HCT116 (cell line): Measurements from ENCODE around the gene NOS1. TPM values are rescaled to one million over a fixed set of nuclear protein-coding genes. Genes with fewer than 3 reads are reported as not detected.

Source experiments
- ATAC-seq: fragments of 200-7000 bp; cut with Tn5 transposase; 2 replicates; pipeline ENCODE4 v1.9.1; 2020; ENCODE audit warnings: mild to moderate bottlenecking, moderate library complexity
- BruUV-seq: library from RNA; stranded (reverse); fragments of 400-500 nt; replicated peaks from 2 replicates; lab custom pipeline; 2021; lab: Mats Ljungman, UMichigan
- CTCF ChIA-PET: fragments of 300-600 bp; sonication (Branson Sonifier 250); formaldehyde crosslinking; loops from one replicate; lab custom pipeline; 2021; ENCODE audit warnings: antibody characterized with exemption; lab: Charles Lee
- POLR2A ChIA-PET: fragments of 300-600, 350-600 bp; sonication (Branson Sonifier 250); formaldehyde crosslinking; loops from one replicate; lab custom pipeline; 2021; ENCODE audit warnings: antibody characterized with exemption; lab: Charles Lee
- RAD21 ChIA-PET, 2 experiments: fragments of 300-600 bp; sonication (Branson Sonifier 250); formaldehyde crosslinking; loops; one replicate each; lab custom pipeline; 2023; ENCODE audit warnings: low total read pairs in 2 of 2; ENCODE audit not compliant: uncharacterized antibody in 2 of 2, unreplicated experiment in 2 of 2, low non-redundant PET in 1 of 2; lab: Charles Lee
- DNase-seq: peaks from one replicate; pipeline ENCODE4 v3.0.0-alpha.2; 2010; ENCODE audit warnings: low read depth, low spot score
- H2AFZ ChIP-seq: fragments of 200-600 bp; shearing (Covaris generic), sonication (generic); 2 replicates; pipeline ENCODE4 v1.6.1; 2017; ENCODE audit warnings: low read depth, mixed run types, mixed read lengths, antibody characterized with exemption, low read length; ENCODE audit not compliant: poor library complexity, severe bottlenecking
- H3K27ac ChIP-seq: 2 replicates; pipeline ENCODE4 v1.5.1; 2012; ENCODE audit warnings: low read depth, low read length
- H3K27me3 ChIP-seq: fragments of 200-600 bp; sonication (generic); 2 replicates; pipeline ENCODE4 v1.6.1; 2016; ENCODE audit warnings: mixed run types, low read length, mixed read lengths; ENCODE audit not compliant: insufficient read depth
- H3K36me3 ChIP-seq, 2 experiments: fragments of 200-500 bp in 1 of 2; fragments of 200-600 bp in 1 of 2; sonication (Bioruptor generic) in 1 of 2; sonication (generic) in 1 of 2; 2 replicates each; pipeline versions ENCODE4 v1.5.1 to v1.6.1; 2014 to 2016; ENCODE audit warnings: low read length in 2 of 2, inconsistent platforms in 1 of 2, mixed read lengths in 1 of 2, mixed run types in 1 of 2; ENCODE audit not compliant: insufficient read depth in 2 of 2, control insufficient read depth in 1 of 2
- H3K4me1 ChIP-seq, 2 experiments: fragments of 200-600 bp in 1 of 2; sonication (generic) in 1 of 2; 2 replicates each; pipeline versions ENCODE4 v1.5.1 to v1.6.1; 2012 to 2017; ENCODE audit warnings: low read length in 2 of 2, inconsistent platforms in 1 of 2, mild to moderate bottlenecking in 1 of 2, mixed read lengths in 1 of 2, mixed run types in 1 of 2, moderate library complexity in 1 of 2; ENCODE audit not compliant: insufficient read depth in 2 of 2, control insufficient read depth in 1 of 2
- H3K4me2 ChIP-seq: fragments of 200-600 bp; sonication (generic); 2 replicates; pipeline ENCODE4 v1.6.1; 2017; ENCODE audit warnings: mixed run types, low read length, mixed read lengths
- H3K4me3 ChIP-seq, 2 experiments: fragments of 200-600 bp in 1 of 2; sonication (generic) in 1 of 2; replicated peaks in 1 of 2; 2 replicates each; pipeline ENCODE4 v1.5.1; 2011 to 2016; ENCODE audit warnings: low read length in 2 of 2, control low read depth in 1 of 2, low read depth in 1 of 2, mild to moderate bottlenecking in 1 of 2, mixed read lengths in 1 of 2, mixed run types in 1 of 2
- H3K79me2 ChIP-seq: fragments of 200-600 bp; sonication (generic); 2 replicates; pipeline ENCODE4 v1.6.1; 2017; ENCODE audit warnings: mild to moderate bottlenecking, mixed run types, low read length, moderate library complexity, mixed read lengths; ENCODE audit not compliant: insufficient read depth
- H3K9ac ChIP-seq: fragments of 200-600 bp; sonication (generic); 2 replicates; pipeline ENCODE4 v1.6.1; 2016; ENCODE audit warnings: low read length, mixed read lengths
- H3K9me2 ChIP-seq: fragments of 200-600 bp; sonication (generic), shearing (Covaris generic); 2 replicates; pipeline ENCODE4 v1.6.1; 2017; ENCODE audit warnings: mixed run types, mild to moderate bottlenecking, moderate library complexity; ENCODE audit not compliant: insufficient read depth
- H3K9me3 ChIP-seq, 2 experiments: fragments of 200-500 bp in 1 of 2; fragments of 200-600 bp in 1 of 2; sonication (Bioruptor generic) in 1 of 2; sonication (generic) in 1 of 2; 2 replicates each; pipeline ENCODE4 v1.6.1; 2014 to 2017; ENCODE audit warnings: low read length in 2 of 2, mixed read lengths in 2 of 2, inconsistent platforms in 1 of 2, low read depth in 1 of 2, mild to moderate bottlenecking in 1 of 2, mixed run types in 1 of 2, moderate library complexity in 1 of 2; ENCODE audit not compliant: control insufficient read depth in 1 of 2, insufficient read depth in 1 of 2
- H4K20me1 ChIP-seq: fragments of 200-600 bp; sonication (generic), shearing (Covaris generic); 2 replicates; pipeline ENCODE4 v1.6.1; 2017; ENCODE audit warnings: mixed run types, mild to moderate bottlenecking, moderate library complexity; ENCODE audit not compliant: insufficient read depth
- CEBPB ChIP-seq: IDR thresholded peaks from 2 replicates; pipeline ENCODE4 v1.6.1; 2012; ENCODE audit warnings: low read depth
- EZH2 ChIP-seq: fragments of 200-600 bp; sonication (generic); IDR thresholded peaks from 2 replicates; pipeline ENCODE4 v1.6.1; 2017; ENCODE audit warnings: antibody characterized with exemption, mixed run types
- EZH2phosphoT487 ChIP-seq: fragments of 200-600 bp; IDR thresholded peaks from 2 replicates; pipeline ENCODE4 v1.6.1; 2018; ENCODE audit warnings: antibody characterized with exemption, borderline replicate concordance
- JUND ChIP-seq: IDR thresholded peaks from 2 replicates; pipeline ENCODE4 v1.6.1; 2012
- MAX ChIP-seq: IDR thresholded peaks from 2 replicates; pipeline ENCODE4 v1.6.1; 2012
- RAD21 ChIP-seq: IDR thresholded peaks from 2 replicates; pipeline ENCODE4 v1.6.1; 2012; ENCODE audit warnings: low read depth, mild to moderate bottlenecking
- REST ChIP-seq: IDR thresholded peaks from 2 replicates; pipeline ENCODE4 v1.6.1; 2012; ENCODE audit warnings: low read depth
- ZNF274 ChIP-seq: fragments of 200-500 bp; sonication (Bioruptor generic); IDR thresholded peaks from 2 replicates; pipeline ENCODE4 v1.6.1; 2014; ENCODE audit warnings: mild to moderate bottlenecking, low read depth, low read length, inconsistent platforms
- intact Hi-C: fragments of 100-400 bp; cut with micrococcal nuclease; formaldehyde crosslinking; loops from 2 replicates; pipeline ENCODE4 v1.10.0; 2022
- total RNA-seq: library from RNA; stranded (reverse); gene quantifications from one replicate; pipeline ENCODE4 v1.2.1, GENCODE V29; 2021; ENCODE audit not compliant: unreplicated experiment
- TF ChIP-seq, protein P1 (sequence below): IDR thresholded peaks from 2 replicates; pipeline ENCODE4 v1.6.1; 2012

NOS1 gene
- total RNA-seq, 1 experiment from 2014 or later = 0.22 TPM

GRCh38 chr12:117300174-117300573 lies 61.3 kb downstream of the NOS1 start:
- no TSS peak for BruUV-seq

More at GRCh38 chr12:117300174-117300573, 61.3 kb downstream of the NOS1 start:
- CTCF ChIA-PET = no interaction called here
- H4K20me1 ChIP-seq = no peaks in the 10 kb centered on the region
- POLR2A ChIA-PET = no interaction called here
- no peaks in the 10 kb centered on the region for H3K79me2 ChIP-seq
- RAD21 ChIA-PET = no interaction called here
- DNase-seq = no peak
- H3K36me3 ChIP-seq = no peaks in the 10 kb centered on the region
- no peak for TF ChIP-seq ZNF274
- TF ChIP-seq JUND = no peak
- TF ChIP-seq REST = no peak
- TF ChIP-seq EZH2 = no peak
- no peak for TF ChIP-seq RAD21
- TF ChIP-seq EZH2phosphoT487 = no peak
- no peak for TF ChIP-seq MAX
- no peak for TF ChIP-seq CEBPB
- TF ChIP-seq, protein P1, sequence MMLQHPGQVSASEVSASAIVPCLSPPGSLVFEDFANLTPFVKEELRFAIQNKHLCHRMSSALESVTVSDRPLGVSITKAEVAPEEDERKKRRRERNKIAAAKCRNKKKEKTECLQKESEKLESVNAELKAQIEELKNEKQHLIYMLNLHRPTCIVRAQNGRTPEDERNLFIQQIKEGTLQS = no peak
- H3K4me3 ChIP-seq = no peak overlapping the region
- no peaks in the 10 kb centered on the region for H3K9me3 ChIP-seq
- intact Hi-C loops = no loop called here
- H3K4me1 ChIP-seq = no peaks in the 10 kb centered on the region
- no peak overlapping the region for H3K27ac ChIP-seq
- no peak overlapping the region for H2AFZ ChIP-seq
- no peak overlapping the region for H3K9ac ChIP-seq
- H3K4me2 ChIP-seq = no peak overlapping the region
- no peak for ATAC-seq
- H3K9me2 ChIP-seq = no peaks in the 10 kb centered on the region
- H3K27me3 ChIP-seq = 0 out of 2 replicates have a peak, but pooled peaks cover 4% of the 10 kb centered on the region
